H1 (cell line): ENCODE results near the gene ACTR6. TPM values are rescaled to one million over a fixed set of nuclear protein-coding genes. Genes with fewer than 3 reads are reported as not detected.

Experiments used
- CTCF ChIA-PET: fragments of 300-600 bp; sonication (Branson Sonifier 250); formaldehyde crosslinking; loops from one replicate; lab custom pipeline; 2021; ENCODE audit not compliant: partially characterized antibody; lab: Charles Lee
- POLR2A ChIA-PET: fragments of 300-600 bp; sonication (Branson Sonifier 250); formaldehyde crosslinking; loops from one replicate; lab custom pipeline; 2021; ENCODE audit warnings: inconsistent platforms; ENCODE audit not compliant: partially characterized antibody; lab: Charles Lee
- DNase-seq, 2 experiments: peaks; one replicate each; pipeline versions ENCODE4 v3.0.0 to v3.0.0-alpha.2; 2010 to 2022; ENCODE audit warnings: low spot score in 2 of 2, low read depth in 1 of 2, mixed read lengths in 1 of 2
- FAIRE-seq: peaks from 2 replicates; lab custom pipeline; 2011; peaks lifted over from hg19 to GRCh38; lab: Jason Lieb, UNC
- H2AFZ ChIP-seq: 2 replicates; pipeline ENCODE4 v1.8.1; 2012; ENCODE audit warnings: low read length, inconsistent platforms
- H2AK5ac ChIP-seq: 2 replicates; pipeline ENCODE4 v1.6.1; 2013; ENCODE audit warnings: low read depth, low read length
- H2BK120ac ChIP-seq: replicated peaks from 2 replicates; pipeline ENCODE3; 2013; ENCODE audit warnings: low read depth, low read length, inconsistent platforms
- H2BK12ac ChIP-seq: 2 replicates; pipeline ENCODE4 v1.6.1; 2013; ENCODE audit warnings: low read depth, low read length
- H2BK15ac ChIP-seq: 2 replicates; pipeline ENCODE4 v1.6.1; 2013; ENCODE audit warnings: low read length
- H2BK20ac ChIP-seq: 2 replicates; pipeline ENCODE4 v1.6.1; 2013; ENCODE audit warnings: low read length
- H2BK5ac ChIP-seq: 2 replicates; pipeline ENCODE4 v1.6.1; 2013; ENCODE audit warnings: low read depth, low read length
- H3K14ac ChIP-seq: 2 replicates; pipeline ENCODE4 v1.6.1; 2013; ENCODE audit warnings: inconsistent platforms; ENCODE audit not compliant: insufficient read length
- H3K18ac ChIP-seq: 2 replicates; pipeline ENCODE4 v1.6.1; 2013; ENCODE audit warnings: low read length; ENCODE audit errors: extremely low read depth
- H3K23ac ChIP-seq: 2 replicates; pipeline ENCODE4 v1.6.1; 2013; ENCODE audit warnings: inconsistent platforms; ENCODE audit not compliant: insufficient read length
- H3K23me2 ChIP-seq: 2 replicates; pipeline ENCODE4 v1.6.1; 2013; ENCODE audit warnings: low read depth, low read length
- H3K27ac ChIP-seq: 2 replicates; pipeline ENCODE4 v1.6.1; 2011; ENCODE audit warnings: low read depth, low read length, inconsistent platforms
- H3K27me3 ChIP-seq, 4 experiments: replicated peaks in 1 of 4; 1 replicate in 1 of 4; 2 replicates in 3 of 4; pipeline versions ENCODE4 v1.6.1 to v1.8.1; 2011 to 2013; ENCODE audit warnings: low read length in 3 of 4, mild to moderate bottlenecking in 3 of 4, inconsistent platforms in 2 of 4, mixed read lengths in 2 of 4, moderate library complexity in 1 of 4; ENCODE audit not compliant: control insufficient read depth in 3 of 4, insufficient read depth in 3 of 4; ENCODE audit errors: extremely low read depth in 1 of 4
- H3K36me3 ChIP-seq, 4 experiments: 2 replicates each; pipeline versions ENCODE4 v1.6.1 to v1.8.1; 2011 to 2013; ENCODE audit warnings: mild to moderate bottlenecking in 4 of 4, low read length in 3 of 4, moderate library complexity in 2 of 4, control low read depth in 1 of 4, inconsistent platforms in 1 of 4; ENCODE audit not compliant: insufficient read depth in 4 of 4, control insufficient read depth in 2 of 4
- H3K4ac ChIP-seq: replicated peaks from 2 replicates; pipeline ENCODE3; 2013; ENCODE audit warnings: low read length, low read depth, mixed read lengths, inconsistent platforms; ENCODE audit not compliant: insufficient read length
- H3K4me1 ChIP-seq, 4 experiments: replicated peaks in 1 of 4; 1 replicate in 1 of 4; 2 replicates in 3 of 4; pipeline versions ENCODE4 v1.6.1 to v1.8.1; 2011 to 2013; ENCODE audit warnings: low read length in 3 of 4, inconsistent platforms in 2 of 4, mixed read lengths in 1 of 4; ENCODE audit not compliant: insufficient read depth in 4 of 4, control insufficient read depth in 3 of 4
- H3K4me2 ChIP-seq, 2 experiments: 2 replicates each; pipeline versions ENCODE4 v1.6.1 to v1.8.1; 2011 to 2013; ENCODE audit warnings: low read depth in 2 of 2, low read length in 2 of 2, control low read depth in 1 of 2, inconsistent platforms in 1 of 2, mild to moderate bottlenecking in 1 of 2; ENCODE audit not compliant: insufficient read depth in 1 of 2
- H3K4me3 ChIP-seq, 4 experiments: fragments of 200-600, 300-600 bp in 1 of 4; sonication (generic), shearing (Covaris generic), sonication (Bioruptor Twin) in 1 of 4; 2 replicates each; pipeline versions ENCODE4 v1.5.1 to v1.8.1; 2011 to 2016; ENCODE audit warnings: low read length in 4 of 4, low read depth in 3 of 4, control low read depth in 2 of 4, inconsistent platforms in 2 of 4, mild to moderate bottlenecking in 2 of 4, mixed read lengths in 1 of 4, moderate library complexity in 1 of 4; ENCODE audit not compliant: insufficient read depth in 2 of 4; ENCODE audit errors: extremely low read depth in 1 of 4
- H3K56ac ChIP-seq: replicated peaks from 2 replicates; pipeline ENCODE3; 2013; ENCODE audit warnings: low read depth, mild to moderate bottlenecking, mixed read lengths, low read length, inconsistent platforms; ENCODE audit not compliant: insufficient read length
- H3K79me1 ChIP-seq: 2 replicates; pipeline ENCODE4 v1.6.1; 2013; ENCODE audit warnings: low read depth, low read length, control low read depth
- H3K79me2 ChIP-seq, 2 experiments: 2 replicates each; pipeline versions ENCODE4 v1.6.1 to v1.8.1; 2012 to 2013; ENCODE audit warnings: low read length in 2 of 2, mild to moderate bottlenecking in 2 of 2, inconsistent platforms in 1 of 2; ENCODE audit not compliant: insufficient read depth in 2 of 2, control insufficient read depth in 1 of 2
- H3K9ac ChIP-seq, 4 experiments: replicated peaks in 1 of 4; 1 replicate in 1 of 4; 2 replicates in 3 of 4; pipeline versions ENCODE4 v1.6.1 to v1.8.1; 2011 to 2013; ENCODE audit warnings: low read depth in 3 of 4, low read length in 3 of 4, control low read depth in 2 of 4, mild to moderate bottlenecking in 2 of 4, moderate library complexity in 2 of 4, inconsistent platforms in 1 of 4; ENCODE audit errors: extremely low read depth in 1 of 4
- H3K9me3 ChIP-seq, 2 experiments: 2 replicates each; pipeline versions ENCODE4 v1.6.1 to v1.8.1; 2012 to 2013; ENCODE audit warnings: mild to moderate bottlenecking in 2 of 2, moderate library complexity in 2 of 2, control low read depth in 1 of 2, inconsistent platforms in 1 of 2, low read depth in 1 of 2, low read length in 1 of 2, mixed read lengths in 1 of 2; ENCODE audit not compliant: insufficient read depth in 2 of 2
- H4K20me1 ChIP-seq, 2 experiments: replicated peaks in 1 of 2; 2 replicates each; pipeline versions ENCODE3 to v1.8.1; 2011 to 2013; ENCODE audit warnings: inconsistent platforms in 2 of 2, low read length in 2 of 2, mild to moderate bottlenecking in 1 of 2; ENCODE audit not compliant: insufficient read depth in 2 of 2, control insufficient read depth in 1 of 2
- H4K5ac ChIP-seq: 2 replicates; pipeline ENCODE4 v1.6.1; 2013; ENCODE audit warnings: low read length, low read depth, mixed read lengths, inconsistent platforms; ENCODE audit not compliant: insufficient read length
- H4K8ac ChIP-seq: 2 replicates; pipeline ENCODE4 v1.8.0; 2013; ENCODE audit warnings: mild to moderate bottlenecking, moderate library complexity, low read length, inconsistent platforms; ENCODE audit not compliant: insufficient read depth; ENCODE audit errors: extremely low read depth
- H4K91ac ChIP-seq: replicated peaks from 2 replicates; pipeline ENCODE3; 2013; ENCODE audit warnings: low read length, mixed read lengths, inconsistent platforms; ENCODE audit not compliant: insufficient read length
- CEBPB ChIP-seq: IDR thresholded peaks from 2 replicates; pipeline ENCODE4 v1.6.1; 2012; ENCODE audit warnings: low read depth, low read length
- CHD1 ChIP-seq: IDR thresholded peaks from 2 replicates; pipeline ENCODE4 v1.6.1; 2012; ENCODE audit warnings: low read depth, low read length, improper control_type of control experiment
- KDM5A ChIP-seq: fragments of 200-600 bp; IDR thresholded peaks from 2 replicates; pipeline ENCODE4 v1.7.1; 2012; ENCODE audit warnings: mild to moderate bottlenecking, low read length, inconsistent platforms, mixed read lengths
- SIN3A ChIP-seq, 2 experiments: IDR thresholded peaks in 1 of 2; conservative IDR thresholded peaks in 1 of 2; 2 replicates each; pipeline ENCODE4 v1.6.1; 2011 to 2012; ENCODE audit warnings: low read length in 2 of 2, improper control_type of control experiment in 1 of 2, low read depth in 1 of 2, mild to moderate bottlenecking in 1 of 2
- WGBS, 2 experiments: shearing (Covaris generic) in 1 of 2; methylation state at CpG; one replicate each; pipeline versions ENCODE4 v1.1.6 to v1.1.7; 2013 to 2015; ENCODE audit warnings: low lambda C conversion rate in 2 of 2, mixed read lengths in 2 of 2, inconsistent platforms in 1 of 2, low coverage in 1 of 2, missing lambda C conversion rate in 1 of 2; ENCODE audit not compliant: insufficient replicate concordance in 2 of 2, insufficient coverage in 1 of 2, insufficient read length in 1 of 2; ENCODE audit errors: extremely low coverage in 1 of 2, missing lambda C conversion rate in 1 of 2; 5-methylcytosine and 5-hydroxymethylcytosine counted together
- polyA plus RNA-seq, 7 experiments: library from polyadenylated mRNA; depleted of rRNA in 3 of 7; stranded (reverse) in 5 of 7; unstranded in 2 of 7; fragments of >200 nt in 5 of 7; fragments of 200-250 nt in 2 of 7; gene quantifications; 1 replicate in 5 of 7; 2 replicates in 1 of 7; 4 replicates in 1 of 7; pipeline versions ENCODE4 v1.2.1 to v1.2.3, GENCODE V29; 2011 to 2013; ENCODE audit warnings: missing spikeins in 2 of 7, mixed read lengths in 2 of 7
- total RNA-seq: library from RNA; stranded (reverse); fragmentation: NEBNext Ultra II Directional; extraction: Animal tissue kit (Norgen Biotek cat#: 25700); gene quantifications from 2 replicates; pipeline ENCODE4 v1.2.1, GENCODE V29; 2021
- TF ChIP-seq, protein P1 (sequence below): IDR thresholded peaks from 2 replicates; pipeline ENCODE4 v1.6.1; 2011; ENCODE audit warnings: low read length, improper control_type of control experiment

ACTR6 gene
- total and polyA plus RNA-seq, 2 of the 8 experiments (the other 6 are each of a cell fraction or from before 2014, with no cell fraction given) = 10.2 to 36.8 TPM

DNA sequence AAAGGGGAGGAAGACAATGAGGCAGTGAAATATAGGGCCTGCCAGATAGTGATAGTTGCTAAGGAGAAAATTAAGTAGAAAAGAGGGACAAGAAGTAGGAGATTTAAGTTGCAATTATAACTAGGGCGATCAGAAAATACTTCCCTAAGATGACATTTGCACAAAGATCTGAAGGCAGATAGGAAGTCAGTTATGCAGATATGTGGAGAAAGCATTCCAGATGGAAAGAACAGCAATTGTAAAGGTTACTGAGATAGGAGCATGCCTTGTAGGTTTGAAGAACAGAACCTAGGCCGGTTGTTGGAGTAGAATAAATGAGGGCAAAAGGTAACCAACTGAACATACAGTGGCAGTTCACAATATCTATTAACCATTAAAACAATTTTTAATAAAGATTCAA is 21.4 kb upstream of the ACTR6 start:
- Histone ChIP-seq H3K4me1 (no peaks in the 10 kb centered on the region), H4K8ac (no peak overlapping the region), H4K91ac (no peak overlapping the region), H3K9me3 (no peaks in the 10 kb centered on the region), H3K27me3 (no peaks in the 10 kb centered on the region), H3K14ac (no peak overlapping the region), H4K5ac (no peak overlapping the region), H3K27ac (no peak overlapping the region), H3K56ac (no peak overlapping the region), H2BK15ac (no peak overlapping the region), H2AFZ (no peak overlapping the region), H2BK120ac (no peak overlapping the region), H3K23me2 (no peaks in the 10 kb centered on the region), H3K23ac (no peak overlapping the region), H2BK5ac (no peak overlapping the region), H3K4me2 (no peak overlapping the region), H3K18ac (no peak overlapping the region), H3K79me1 (no peaks in the 10 kb centered on the region), H3K9ac (no peak overlapping the region), H3K36me3 (peaks cover 0 to 13% (median under 1%) of the 10 kb centered on the region in 4 experiments; a peak in 2 of 8 replicates), H3K79me2 (no peaks in the 10 kb centered on the region), H2BK12ac (no peak overlapping the region), H2BK20ac (no peak overlapping the region), H3K4me3 (no peak overlapping the region), H2AK5ac (no peak overlapping the region), H4K20me1 (no peaks in the 10 kb centered on the region), H3K4ac (no peak overlapping the region)
- TF ChIP-seq CEBPB (no peak), CHD1 (no peak), SIN3A (conservative IDR thresholded peaks at IDR 0.05 in 1 of 2, IDR thresholded peaks at IDR 0.05 in 1 of 2; ENCODE audit: low read depth in 1 of 2, low read length in 2 of 2) (no peak), KDM5A (no peak)
- TF ChIP-seq, protein P1, sequence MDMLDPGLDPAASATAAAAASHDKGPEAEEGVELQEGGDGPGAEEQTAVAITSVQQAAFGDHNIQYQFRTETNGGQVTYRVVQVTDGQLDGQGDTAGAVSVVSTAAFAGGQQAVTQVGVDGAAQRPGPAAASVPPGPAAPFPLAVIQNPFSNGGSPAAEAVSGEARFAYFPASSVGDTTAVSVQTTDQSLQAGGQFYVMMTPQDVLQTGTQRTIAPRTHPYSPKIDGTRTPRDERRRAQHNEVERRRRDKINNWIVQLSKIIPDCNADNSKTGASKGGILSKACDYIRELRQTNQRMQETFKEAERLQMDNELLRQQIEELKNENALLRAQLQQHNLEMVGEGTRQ = no peak
- 86% methylated on average over 2 of the region's 2 CpGs; no CpG with 5 or more reads in 1 of the 2 experiments for WGBS, 2 experiments
- FAIRE-seq (no peak), DNase-seq (no peak)
- CTCF ChIA-PET = interaction anchor here (2.2 kb wide), 1 partner anchor 9 kb away, joined by 6 read pairs; no protein-coding TSS in a partner anchor
- POLR2A ChIA-PET = no interaction called here
